NOMO-1 (cell line): ENCODE data around the gene NLRP4.

Source experiments
- DNase-seq, 2 experiments: peaks; one replicate each; lab custom pipeline; 2025; ENCODE audit not compliant: unreplicated experiment in 2 of 2; lab: John Stamatoyannopoulos, UW

NLRP4 gene

GRCh38 chr19:55836340-55836739 is at the start of gene NLRP4:
Gene NLRP4 (plus strand): TSS chr19:55836540. CDS start chr19:55852081, 15,541 bp downstream.
- no peak for DNase-seq

- no peak for DNase-seq
These were observed 41.3 kb upstream of the NLRP4 start for GRCh38 chr19:55795021-55795420.

GRCh38 chr19:55801416-55801815 is 34.9 kb upstream of the NLRP4 start:
- DNase-seq, result no peak

- DNase-seq, result no peak
These were observed 34.1 kb upstream of the NLRP4 start for GRCh38 chr19:55802281-55802680.

- DNase-seq, result peak; percentile 41 to 72
These were observed 26.8 kb upstream of the NLRP4 start for GRCh38 chr19:55809381-55810058.

GRCh38 chr19:55811340-55811739 is 25.0 kb upstream of the NLRP4 start:
- DNase-seq, result no peak

- no peak for DNase-seq
These were observed 23.9 kb upstream of the NLRP4 start for GRCh38 chr19:55812449-55812848.

- DNase-seq, result no peak
These were observed 22.4 kb upstream of the NLRP4 start for GRCh38 chr19:55813906-55814305.

GRCh38 chr19:55820037-55820436 is 16.3 kb upstream of the NLRP4 start:
- no peak for DNase-seq

- no peak for DNase-seq
These were observed 5.7 kb upstream of the NLRP4 start for GRCh38 chr19:55830656-55831055.

GRCh38 chr19:55831846-55832245 is 4.5 kb upstream of the NLRP4 start, which contains the start of gene NLRP11:
Gene NLRP11 (minus strand): TSS chr19:55831999. CDS start chr19:55818174, 13,825 bp downstream.
- DNase-seq, result no peak

- no peak for DNase-seq
These were observed 3.7 kb upstream of the NLRP4 start for GRCh38 chr19:55832676-55833075.

- no peak for DNase-seq
These were observed 1.9 kb downstream of the NLRP4 start for GRCh38 chr19:55838251-55838650.

GRCh38 chr19:55838906-55839305 is 2.6 kb downstream of the NLRP4 start:
- DNase-seq, result no peak

GRCh38 chr19:55855160-55855559 is 18.8 kb downstream of the NLRP4 start:
- no peak for DNase-seq

- peak; percentile 1 to 32 for DNase-seq
These were observed 20.8 kb downstream of the NLRP4 start for GRCh38 chr19:55857149-55857548.

GRCh38 chr19:55857974-55858373 is 21.6 kb downstream of the NLRP4 start:
- no peak for DNase-seq

GRCh38 chr19:55858401-55858800 is 22.1 kb downstream of the NLRP4 start:
- no peak for DNase-seq

GRCh38 chr19:55858969-55859368 is 22.6 kb downstream of the NLRP4 start:
- DNase-seq, result no peak

GRCh38 chr19:55866521-55866920 is 30.2 kb downstream of the NLRP4 start:
- DNase-seq, result no peak

- DNase-seq, result no peak
These were observed 30.8 kb downstream of the NLRP4 start for GRCh38 chr19:55867101-55867500.

- DNase-seq, result no peak
These were observed 34.4 kb downstream of the NLRP4 start for GRCh38 chr19:55870736-55871135.

- DNase-seq, result no peak
These were observed 40.9 kb downstream of the NLRP4 start for GRCh38 chr19:55877211-55877610.
